ENCODE results near the gene PAOX.
A peak's percentile ranks its signal among the peaks of the same experiment; 100 is the strongest.

Gene PAOX

DNA sequence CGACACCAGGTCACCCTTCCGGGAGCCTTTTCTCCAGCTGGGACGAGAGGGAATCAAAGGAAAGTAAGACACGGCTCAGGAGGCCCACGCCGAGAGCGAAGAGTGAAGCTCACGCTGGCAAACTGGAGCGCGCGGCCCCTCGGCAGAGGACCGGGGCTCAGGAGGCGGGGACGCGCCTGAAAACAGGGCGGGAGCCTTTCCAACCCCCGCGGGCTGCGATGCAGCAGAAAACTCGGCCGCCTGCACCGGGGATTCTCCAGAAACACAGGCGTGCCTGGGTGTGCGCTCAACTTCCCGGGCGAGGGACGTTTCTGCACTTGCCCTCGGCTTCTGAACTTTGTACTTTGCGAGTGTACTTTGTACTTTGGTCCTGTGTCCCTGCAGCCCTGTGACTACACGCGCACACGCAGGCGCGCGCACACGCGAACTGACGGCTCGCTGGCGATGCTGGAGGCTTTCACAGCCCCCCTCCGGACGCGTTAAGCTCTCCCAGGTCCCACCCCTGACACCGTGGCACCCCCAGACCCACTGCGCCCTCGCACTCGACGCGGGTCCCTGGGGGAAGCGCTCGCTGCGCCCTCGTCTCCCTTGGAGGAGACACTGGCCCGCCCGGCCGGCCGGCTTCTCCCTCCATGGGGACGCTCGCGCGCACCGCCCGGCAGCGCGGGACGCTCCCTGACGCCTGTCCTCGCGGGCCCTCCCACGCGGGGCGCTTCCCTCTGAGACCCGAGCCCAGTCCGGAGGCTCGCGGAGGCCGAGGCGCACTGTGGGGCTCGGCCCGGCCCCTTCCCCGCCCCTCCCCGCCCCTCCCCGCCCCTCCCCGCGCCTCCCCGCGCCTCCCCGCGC lies 588 bp upstream of the PAOX start (continued):
- TF ChIP-seq ZNF623 (tag by site-specific recombination; IDR thresholded peaks at IDR 0.05) = no peak
- no peak for TF ChIP-seq ZNF394 (tag by site-specific recombination; IDR thresholded peaks at IDR 0.05; ENCODE audit: borderline replicate concordance)
- peak; percentile 72 for TF ChIP-seq ZIC2 (tag by site-specific recombination; IDR thresholded peaks at IDR 0.05)
- 0 out of 2 replicates have a peak, but pooled peaks have one; percentile 25 for TF ChIP-seq ZNF423 (tag by site-specific recombination; IDR thresholded peaks at IDR 0.05)
- peak; percentile 42; the same call in 1 of the 2 replicates for TF ChIP-seq PRDM1 (tag by site-specific recombination; IDR thresholded peaks at IDR 0.05)
- TF ChIP-seq ZNF843 (tag by site-specific recombination; IDR thresholded peaks at IDR 0.05) = 0 out of 2 replicates have a peak, but pooled peaks have one; percentile 18
- no peak for TF ChIP-seq ZNF175 (tag by site-specific recombination; IDR thresholded peaks at IDR 0.05)
- 0 out of 2 replicates have a peak, but pooled peaks have one; percentile 18 for TF ChIP-seq ZEB2 (tag by site-specific recombination; IDR thresholded peaks at IDR 0.05)
- TF ChIP-seq, protein P1, sequence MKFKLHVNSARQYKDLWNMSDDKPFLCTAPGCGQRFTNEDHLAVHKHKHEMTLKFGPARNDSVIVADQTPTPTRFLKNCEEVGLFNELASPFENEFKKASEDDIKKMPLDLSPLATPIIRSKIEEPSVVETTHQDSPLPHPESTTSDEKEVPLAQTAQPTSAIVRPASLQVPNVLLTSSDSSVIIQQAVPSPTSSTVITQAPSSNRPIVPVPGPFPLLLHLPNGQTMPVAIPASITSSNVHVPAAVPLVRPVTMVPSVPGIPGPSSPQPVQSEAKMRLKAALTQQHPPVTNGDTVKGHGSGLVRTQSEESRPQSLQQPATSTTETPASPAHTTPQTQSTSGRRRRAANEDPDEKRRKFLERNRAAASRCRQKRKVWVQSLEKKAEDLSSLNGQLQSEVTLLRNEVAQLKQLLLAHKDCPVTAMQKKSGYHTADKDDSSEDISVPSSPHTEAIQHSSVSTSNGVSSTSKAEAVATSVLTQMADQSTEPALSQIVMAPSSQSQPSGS (tag by site-specific recombination; IDR thresholded peaks at IDR 0.05; ENCODE audit: low read depth) = no peak
- TF ChIP-seq ZNF555 (tag by site-specific recombination; conservative IDR thresholded peaks at IDR 0.05) = no peak
- no peak for TF ChIP-seq ZNF223 (tag by site-specific recombination; IDR thresholded peaks at IDR 0.05)
- TF ChIP-seq ZNF768 (tag by site-specific recombination; IDR thresholded peaks at IDR 0.05) = no peak
- TF ChIP-seq SP2 (tag by site-specific recombination; IDR thresholded peaks at IDR 0.05) = peak; percentile 65
- TF ChIP-seq ZBTB17 (tag by site-specific recombination; IDR thresholded peaks at IDR 0.05) = peak; percentile 39; the same call in 1 of the 2 replicates
- TF ChIP-seq ZFP41 (tag by site-specific recombination; IDR thresholded peaks at IDR 0.05; ENCODE audit: borderline replicate concordance) = no peak
- TF ChIP-seq ZFHX2 (tag by site-specific recombination; conservative IDR thresholded peaks at IDR 0.05) = 0 out of 2 replicates have a peak, but pooled peaks have one; percentile 56
- 0 out of 2 replicates have a peak, but pooled peaks have one; percentile 56 for TF ChIP-seq ZNF777 (tag by site-specific recombination; IDR thresholded peaks at IDR 0.05; ENCODE audit: borderline replicate concordance)
- TF ChIP-seq SP3 (tag by site-specific recombination; IDR thresholded peaks at IDR 0.05) = peak; percentile 63
- no peak for TF ChIP-seq ZNF670 (tag by site-specific recombination; IDR thresholded peaks at IDR 0.05; ENCODE audit: low read depth)
- TF ChIP-seq, protein P2, sequence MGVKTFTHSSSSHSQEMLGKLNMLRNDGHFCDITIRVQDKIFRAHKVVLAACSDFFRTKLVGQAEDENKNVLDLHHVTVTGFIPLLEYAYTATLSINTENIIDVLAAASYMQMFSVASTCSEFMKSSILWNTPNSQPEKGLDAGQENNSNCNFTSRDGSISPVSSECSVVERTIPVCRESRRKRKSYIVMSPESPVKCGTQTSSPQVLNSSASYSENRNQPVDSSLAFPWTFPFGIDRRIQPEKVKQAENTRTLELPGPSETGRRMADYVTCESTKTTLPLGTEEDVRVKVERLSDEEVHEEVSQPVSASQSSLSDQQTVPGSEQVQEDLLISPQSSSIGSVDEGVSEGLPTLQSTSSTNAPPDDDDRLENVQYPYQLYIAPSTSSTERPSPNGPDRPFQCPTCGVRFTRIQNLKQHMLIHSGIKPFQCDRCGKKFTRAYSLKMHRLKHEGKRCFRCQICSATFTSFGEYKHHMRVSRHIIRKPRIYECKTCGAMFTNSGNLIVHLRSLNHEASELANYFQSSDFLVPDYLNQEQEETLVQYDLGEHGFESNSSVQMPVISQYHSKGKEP (tag by site-specific recombination; IDR thresholded peaks at IDR 0.05) = 0 out of 2 replicates have a peak, but pooled peaks have one; percentile 18
- no peak for TF ChIP-seq ZNF510 (tag by site-specific recombination; IDR thresholded peaks at IDR 0.05; ENCODE audit: insufficient replicate concordance)
- no peak for TF ChIP-seq ZNF114 (tag by site-specific recombination; IDR thresholded peaks at IDR 0.05)
- TF ChIP-seq ZNF239 (tag by site-specific recombination; IDR thresholded peaks at IDR 0.05) = no peak
- TF ChIP-seq, protein P3, sequence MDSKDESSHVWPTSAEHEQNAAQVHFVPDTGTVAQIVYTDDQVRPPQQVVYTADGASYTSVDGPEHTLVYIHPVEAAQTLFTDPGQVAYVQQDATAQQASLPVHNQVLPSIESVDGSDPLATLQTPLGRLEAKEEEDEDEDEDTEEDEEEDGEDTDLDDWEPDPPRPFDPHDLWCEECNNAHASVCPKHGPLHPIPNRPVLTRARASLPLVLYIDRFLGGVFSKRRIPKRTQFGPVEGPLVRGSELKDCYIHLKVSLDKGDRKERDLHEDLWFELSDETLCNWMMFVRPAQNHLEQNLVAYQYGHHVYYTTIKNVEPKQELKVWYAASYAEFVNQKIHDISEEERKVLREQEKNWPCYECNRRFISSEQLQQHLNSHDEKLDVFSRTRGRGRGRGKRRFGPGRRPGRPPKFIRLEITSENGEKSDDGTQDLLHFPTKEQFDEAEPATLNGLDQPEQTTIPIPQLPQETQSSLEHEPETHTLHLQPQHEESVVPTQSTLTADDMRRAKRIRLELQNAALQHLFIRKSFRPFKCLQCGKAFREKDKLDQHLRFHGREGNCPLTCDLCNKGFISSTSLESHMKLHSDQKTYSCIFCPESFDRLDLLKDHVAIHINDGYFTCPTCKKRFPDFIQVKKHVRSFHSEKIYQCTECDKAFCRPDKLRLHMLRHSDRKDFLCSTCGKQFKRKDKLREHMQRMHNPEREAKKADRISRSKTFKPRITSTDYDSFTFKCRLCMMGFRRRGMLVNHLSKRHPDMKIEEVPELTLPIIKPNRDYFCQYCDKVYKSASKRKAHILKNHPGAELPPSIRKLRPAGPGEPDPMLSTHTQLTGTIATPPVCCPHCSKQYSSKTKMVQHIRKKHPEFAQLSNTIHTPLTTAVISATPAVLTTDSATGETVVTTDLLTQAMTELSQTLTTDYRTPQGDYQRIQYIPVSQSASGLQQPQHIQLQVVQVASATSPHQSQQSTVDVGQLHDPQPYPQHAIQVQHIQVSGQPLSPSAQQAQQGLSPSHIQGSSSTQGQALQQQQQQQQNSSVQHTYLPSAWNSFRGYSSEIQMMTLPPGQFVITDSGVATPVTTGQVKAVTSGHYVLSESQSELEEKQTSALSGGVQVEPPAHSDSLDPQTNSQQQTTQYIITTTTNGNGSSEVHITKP (tag by site-specific recombination; IDR thresholded peaks at IDR 0.05) = peak; percentile 78
- peak; percentile 74 for TF ChIP-seq ZNF341 (tag by site-specific recombination; IDR thresholded peaks at IDR 0.05; ENCODE audit: low read depth)
- TF ChIP-seq ZBTB8A (tag by site-specific recombination; IDR thresholded peaks at IDR 0.05) = peak; percentile 88
- TF ChIP-seq TCF7L2 (IDR thresholded peaks at IDR 0.05; ENCODE audit: borderline replicate concordance, low read depth, low read length) = no peak
- peak; percentile 71 for TF ChIP-seq GLIS2 (tag by site-specific recombination; IDR thresholded peaks at IDR 0.05)
- TF ChIP-seq, protein P4, sequence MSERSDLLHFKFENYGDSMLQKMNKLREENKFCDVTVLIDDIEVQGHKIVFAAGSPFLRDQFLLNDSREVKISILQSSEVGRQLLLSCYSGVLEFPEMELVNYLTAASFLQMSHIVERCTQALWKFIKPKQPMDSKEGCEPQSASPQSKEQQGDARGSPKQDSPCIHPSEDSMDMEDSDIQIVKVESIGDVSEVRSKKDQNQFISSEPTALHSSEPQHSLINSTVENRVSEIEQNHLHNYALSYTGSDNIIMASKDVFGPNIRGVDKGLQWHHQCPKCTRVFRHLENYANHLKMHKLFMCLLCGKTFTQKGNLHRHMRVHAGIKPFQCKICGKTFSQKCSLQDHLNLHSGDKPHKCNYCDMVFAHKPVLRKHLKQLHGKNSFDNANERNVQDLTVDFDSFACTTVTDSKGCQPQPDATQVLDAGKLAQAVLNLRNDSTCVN (tag by site-specific recombination; optimal IDR thresholded peaks at IDR 0.05) = peak; percentile 97
- TF ChIP-seq GLI2 (tag by site-specific recombination; IDR thresholded peaks at IDR 0.05; ENCODE audit: borderline replicate concordance, low read depth) = no peak
- peak; percentile 68; the same call in 1 of the 2 replicates for TF ChIP-seq ZNF501 (tag by site-specific recombination; IDR thresholded peaks at IDR 0.05)
- TF ChIP-seq ZNF16 (tag by site-specific recombination; IDR thresholded peaks at IDR 0.05; ENCODE audit: low read depth) = no peak

Measured in HEK293 (cell line).